ENCODE measurements around the gene HSPA4.

The HSPA4 gene

GRCh38 chr5:133065471-133065870 lies 13.7 kb downstream of the HSPA4 start:
- Histone ChIP-seq H3K4me1 (ENCODE audit: low read length) (no peaks in the 10 kb centered on the region), H3K9ac (ENCODE audit: low read length) (no peak overlapping the region), H3K27ac (ENCODE audit: low read length) (no peak overlapping the region), H3K9me3 (ENCODE audit: insufficient read depth, low read length) (no peaks in the 10 kb centered on the region), H3K4me3 (ENCODE audit: low read length) (no peak overlapping the region), H3K4me2 (ENCODE audit: low read length) (no peak overlapping the region), H3K27me3 (ENCODE audit: low read depth, low read length) (no peaks in the 10 kb centered on the region), H4K20me1 (ENCODE audit: insufficient read depth, low read length) (peaks cover 12% of the 10 kb centered on the region; the same call in 1 of the 2 replicates), H2AFZ (ENCODE audit: low read depth, low read length) (no peak overlapping the region), H3K79me2 (ENCODE audit: low read length) (peaks cover 72% of the 10 kb centered on the region), H3K36me3 (replicated peaks; ENCODE audit: low read depth, low read length) (peaks cover 12% of the 10 kb centered on the region)
- TF ChIP-seq EZH2phosphoT487 (IDR thresholded peaks at IDR 0.05; ENCODE audit: low read depth) (no peak), CTCF (IDR thresholded peaks at IDR 0.05; ENCODE audit: low read depth, low read length) (no peak)

GRCh38 chr5:133066045-133066444 lies 14.2 kb downstream of the HSPA4 start:
- Histone ChIP-seq H3K4me2 (ENCODE audit: low read length) (no peak overlapping the region), H4K20me1 (ENCODE audit: insufficient read depth, low read length) (peaks cover 12% of the 10 kb centered on the region; the same call in 1 of the 2 replicates), H2AFZ (ENCODE audit: low read depth, low read length) (no peak overlapping the region), H3K9me3 (ENCODE audit: insufficient read depth, low read length) (no peaks in the 10 kb centered on the region), H3K27ac (ENCODE audit: low read length) (no peak overlapping the region), H3K4me3 (ENCODE audit: low read length) (no peak overlapping the region), H3K36me3 (replicated peaks; ENCODE audit: low read depth, low read length) (peaks cover 14% of the 10 kb centered on the region), H3K4me1 (ENCODE audit: low read length) (no peaks in the 10 kb centered on the region), H3K79me2 (ENCODE audit: low read length) (peaks cover 66% of the 10 kb centered on the region), H3K9ac (ENCODE audit: low read length) (no peak overlapping the region), H3K27me3 (ENCODE audit: low read depth, low read length) (no peaks in the 10 kb centered on the region)
- TF ChIP-seq EZH2phosphoT487 (IDR thresholded peaks at IDR 0.05; ENCODE audit: low read depth) (no peak), CTCF (IDR thresholded peaks at IDR 0.05; ENCODE audit: low read depth, low read length) (no peak)

GRCh38 chr5:133072021-133072420 lies 20.2 kb downstream of the HSPA4 start:
- Histone ChIP-seq H3K4me2 (ENCODE audit: low read length) (no peak overlapping the region), H3K27me3 (ENCODE audit: low read depth, low read length) (no peaks in the 10 kb centered on the region), H3K4me3 (ENCODE audit: low read length) (no peak overlapping the region), H3K27ac (ENCODE audit: low read length) (no peak overlapping the region), H2AFZ (ENCODE audit: low read depth, low read length) (no peak overlapping the region), H3K9ac (ENCODE audit: low read length) (no peak overlapping the region), H4K20me1 (ENCODE audit: insufficient read depth, low read length) (no peaks in the 10 kb centered on the region), H3K36me3 (replicated peaks; ENCODE audit: low read depth, low read length) (peaks cover 42% of the 10 kb centered on the region), H3K79me2 (ENCODE audit: low read length) (peaks cover 36% of the 10 kb centered on the region), H3K4me1 (ENCODE audit: low read length) (no peaks in the 10 kb centered on the region), H3K9me3 (ENCODE audit: insufficient read depth, low read length) (no peaks in the 10 kb centered on the region)
- TF ChIP-seq EZH2phosphoT487 (IDR thresholded peaks at IDR 0.05; ENCODE audit: low read depth), result no peak
- no peak for TF ChIP-seq CTCF (IDR thresholded peaks at IDR 0.05; ENCODE audit: low read depth, low read length)

GRCh38 chr5:133075572-133076536 lies 24.0 kb downstream of the HSPA4 start:
- Histone ChIP-seq H3K27me3 (ENCODE audit: low read depth, low read length) (no peaks in the 10 kb centered on the region), H2AFZ (ENCODE audit: low read depth, low read length) (no peak overlapping the region), H3K4me3 (ENCODE audit: low read length) (no peak overlapping the region), H3K36me3 (replicated peaks; ENCODE audit: low read depth, low read length) (peaks cover 38% of the 10 kb centered on the region), H3K4me2 (ENCODE audit: low read length) (no peak overlapping the region), H4K20me1 (ENCODE audit: insufficient read depth, low read length) (no peaks in the 10 kb centered on the region), H3K27ac (ENCODE audit: low read length) (no peak overlapping the region), H3K4me1 (ENCODE audit: low read length) (no peaks in the 10 kb centered on the region), H3K9me3 (ENCODE audit: insufficient read depth, low read length) (no peaks in the 10 kb centered on the region), H3K79me2 (ENCODE audit: low read length) (peaks cover 58% of the 10 kb centered on the region), H3K9ac (ENCODE audit: low read length) (no peak overlapping the region)
- TF ChIP-seq CTCF (IDR thresholded peaks at IDR 0.05; ENCODE audit: low read depth, low read length) (no peak), EZH2phosphoT487 (IDR thresholded peaks at IDR 0.05; ENCODE audit: low read depth) (no peak)
